Keratinocyte (primary cell): ENCODE measurements around the gene THAP11. TPM values are rescaled to one million over a fixed set of nuclear protein-coding genes. Genes with fewer than 3 reads are reported as not detected.
A peak's percentile ranks its signal among the peaks of the same experiment; 100 is the strongest.

ENCODE experiments used
- DNase-seq: peaks from one replicate; pipeline ENCODE4 v3.0.0-alpha.2; 2011; ENCODE audit warnings: low read depth, missing footprints, low spot score
- FAIRE-seq: peaks from 2 replicates; lab custom pipeline; 2011; peaks lifted over from hg19 to GRCh38; lab: Jason Lieb, UNC
- H2AFZ ChIP-seq: 2 replicates; pipeline ENCODE4 v1.6.0; 2012; ENCODE audit warnings: low read length, control low read depth, inconsistent platforms; ENCODE audit not compliant: control insufficient read depth
- H3K27ac ChIP-seq: 2 replicates; pipeline ENCODE4 v1.5.1; 2011; ENCODE audit warnings: low read length; ENCODE audit not compliant: control insufficient read depth, insufficient read depth
- H3K27me3 ChIP-seq: 3 replicates; pipeline ENCODE4 v1.6.0; 2011; ENCODE audit warnings: low read length; ENCODE audit not compliant: control insufficient read depth, insufficient read depth; ENCODE audit errors: extremely low read depth
- H3K36me3 ChIP-seq, 2 experiments: 2 replicates in 1 of 2; 3 replicates in 1 of 2; pipeline ENCODE4 v1.5.1; 2011; ENCODE audit warnings: low read length in 2 of 2, mild to moderate bottlenecking in 1 of 2; ENCODE audit not compliant: control insufficient read depth in 2 of 2, insufficient read depth in 2 of 2; ENCODE audit errors: extremely low read depth in 1 of 2
- H3K4me1 ChIP-seq: 3 replicates; pipeline ENCODE4 v1.5.1; 2011; ENCODE audit warnings: low read length; ENCODE audit not compliant: control insufficient read depth, insufficient read depth; ENCODE audit errors: extremely low read depth
- H3K4me2 ChIP-seq: 3 replicates; pipeline ENCODE4 v1.6.0; 2011; ENCODE audit warnings: low read depth, low read length; ENCODE audit not compliant: control insufficient read depth, insufficient read depth; ENCODE audit errors: extremely low read depth
- H3K4me3 ChIP-seq, 3 experiments: fragments of 200-600 bp in 1 of 3; sonication (generic) in 1 of 3; 2 replicates in 2 of 3; 3 replicates in 1 of 3; pipeline ENCODE4 v1.5.1; 2011 to 2016; ENCODE audit warnings: low read length in 3 of 3, mild to moderate bottlenecking in 3 of 3, control low read depth in 2 of 3, inconsistent platforms in 1 of 3, low read depth in 1 of 3, mixed read lengths in 1 of 3, mixed run types in 1 of 3, moderate library complexity in 1 of 3; ENCODE audit not compliant: control insufficient read depth in 2 of 3, insufficient read depth in 2 of 3; ENCODE audit errors: extremely low read depth in 1 of 3
- H3K79me2 ChIP-seq: 2 replicates; pipeline ENCODE4 v1.6.0; 2012; ENCODE audit warnings: low read length; ENCODE audit not compliant: control insufficient read depth, insufficient read depth
- H3K9ac ChIP-seq: 3 replicates; pipeline ENCODE4 v1.6.0; 2011; ENCODE audit warnings: low read length; ENCODE audit not compliant: control insufficient read depth, insufficient read depth; ENCODE audit errors: extremely low read depth
- H3K9me1 ChIP-seq: 3 replicates; pipeline ENCODE4 v1.6.0; 2011; ENCODE audit warnings: low read length; ENCODE audit not compliant: control insufficient read depth, insufficient read depth; ENCODE audit errors: extremely low read depth
- H3K9me3 ChIP-seq: 2 replicates; pipeline ENCODE4 v1.5.1; 2012; ENCODE audit warnings: low read depth, low read length; ENCODE audit not compliant: control insufficient read depth
- H4K20me1 ChIP-seq: 3 replicates; pipeline ENCODE4 v1.6.0; 2011; ENCODE audit warnings: low read length; ENCODE audit not compliant: control insufficient read depth, insufficient read depth; ENCODE audit errors: extremely low read depth
- EZH2 ChIP-seq: IDR thresholded peaks from one replicate; pipeline ENCODE4 v1.6.1; 2012; ENCODE audit warnings: inconsistent platforms, mild to moderate bottlenecking, low read length, moderate library complexity
- dilution Hi-C: fragments of 300-500 bp; cut with MboI; formaldehyde crosslinking; loops from one replicate; pipeline ENCODE4 v1.7.0; 2020; ENCODE audit warnings: low sequenced_read_pairs; ENCODE audit not compliant: extremely low pct_ligation_motif_present
- polyA plus RNA-seq, 5 experiments: library from polyadenylated mRNA; depleted of rRNA in 3 of 5; stranded (reverse) in 3 of 5; stranded (forward) in 1 of 5; unstranded in 1 of 5; fragments of >200 nt; gene quantifications; 1 replicate in 1 of 5; 2 replicates in 3 of 5; 3 replicates in 1 of 5; pipeline versions ENCODE4 v1.2.1 to v1.2.3, GENCODE V29; 2011 to 2012; ENCODE audit warnings: missing spikeins in 2 of 5, low read depth in 1 of 5, low replicate concordance in 1 of 5
- TF ChIP-seq, protein P1 (sequence below), 3 experiments: IDR thresholded peaks in 1 of 3; conservative IDR thresholded peaks in 1 of 3; optimal IDR thresholded peaks in 1 of 3; 2 replicates in 2 of 3; 3 replicates in 1 of 3; pipeline versions ENCODE3 to v1.5.1; 2011; ENCODE audit warnings: low read length in 3 of 3, mild to moderate bottlenecking in 3 of 3, moderate library complexity in 2 of 3, control low read depth in 1 of 3, inconsistent platforms in 1 of 3; ENCODE audit not compliant: insufficient read depth in 2 of 3; ENCODE audit errors: extremely low read depth in 1 of 3

The THAP11 gene
- polyA plus RNA-seq, 1 donor (not counting 4 experiments of a cell fraction or from before 2014, with no cell fraction given): 11.8 TPM

DNA sequence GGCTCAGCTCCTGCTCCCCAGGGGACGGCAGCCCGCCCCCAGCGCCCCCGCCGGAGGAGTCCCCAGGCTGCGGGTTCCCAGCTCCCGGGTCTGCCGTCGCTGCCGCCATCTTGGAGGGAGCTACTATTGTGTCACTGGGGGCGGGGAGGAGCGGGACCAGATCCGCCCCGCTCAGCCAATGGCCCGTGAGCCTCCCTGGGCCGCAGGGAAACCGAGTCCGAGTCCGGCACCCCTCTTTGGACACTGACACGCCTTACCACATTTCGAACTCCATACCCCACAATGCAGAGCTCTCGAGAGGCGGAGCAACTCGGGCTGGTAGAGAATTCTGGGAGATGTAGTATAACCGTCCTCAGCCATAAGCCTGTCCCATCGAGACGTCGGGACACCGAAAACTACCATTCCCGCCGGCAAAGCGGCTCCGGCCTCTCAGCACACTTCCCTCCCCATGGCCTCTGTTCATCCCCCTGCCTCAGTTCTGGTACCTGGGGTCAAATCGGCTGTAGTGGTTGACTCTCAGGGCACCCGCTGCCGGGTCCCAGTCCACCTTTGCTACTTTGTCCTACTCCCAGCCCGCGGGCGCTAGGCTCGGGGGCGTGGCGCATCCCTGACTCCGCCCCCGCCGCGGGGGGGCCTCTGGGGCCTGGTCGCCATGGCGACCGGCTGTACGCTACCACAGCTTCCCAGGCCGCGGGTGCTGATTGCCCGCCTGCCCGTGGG is 35.5 kb upstream of the THAP11 start, which contains the start of the genes RANBP10 and TSNAXIP1:
Gene RANBP10 (minus strand): TSS at position 133 of the 720 bp plus-strand sequence. CDS start 24 bp downstream, at position 109.
Gene TSNAXIP1 (plus strand): TSS at position 462 of the 720 bp plus-strand sequence. CDS start 261 bp downstream, outside the sequence.
- peaks cover 0 to 4% of the 10 kb centered on the region in 2 experiments for H3K36me3 ChIP-seq
- H3K27me3 ChIP-seq: no peaks in the 10 kb centered on the region
- no peaks in the 10 kb centered on the region for H4K20me1 ChIP-seq
- H2AFZ ChIP-seq: peak within 1 kb of the TSS; percentile 97
- H3K4me3 ChIP-seq: peak within 1 kb of the TSS; percentile 62 to 96 (median 94)
- H3K79me2 ChIP-seq: peaks cover 21% of the 10 kb centered on the region
- H3K9ac ChIP-seq: peak within 1 kb of the TSS; percentile 92
- peaks cover 2% of the 10 kb centered on the region for H3K9me1 ChIP-seq
- peaks cover 10% of the 10 kb centered on the region for H3K4me1 ChIP-seq
- peak; percentile 97 for DNase-seq
- dilution Hi-C loops: no loop called here
- peak; percentile 84 for FAIRE-seq
- H3K4me2 ChIP-seq: peak within 1 kb of the TSS; percentile 99
- H3K9me3 ChIP-seq: no peaks in the 10 kb centered on the region
- H3K27ac ChIP-seq: peak within 1 kb of the TSS; percentile 80
- TF ChIP-seq, protein P1, sequence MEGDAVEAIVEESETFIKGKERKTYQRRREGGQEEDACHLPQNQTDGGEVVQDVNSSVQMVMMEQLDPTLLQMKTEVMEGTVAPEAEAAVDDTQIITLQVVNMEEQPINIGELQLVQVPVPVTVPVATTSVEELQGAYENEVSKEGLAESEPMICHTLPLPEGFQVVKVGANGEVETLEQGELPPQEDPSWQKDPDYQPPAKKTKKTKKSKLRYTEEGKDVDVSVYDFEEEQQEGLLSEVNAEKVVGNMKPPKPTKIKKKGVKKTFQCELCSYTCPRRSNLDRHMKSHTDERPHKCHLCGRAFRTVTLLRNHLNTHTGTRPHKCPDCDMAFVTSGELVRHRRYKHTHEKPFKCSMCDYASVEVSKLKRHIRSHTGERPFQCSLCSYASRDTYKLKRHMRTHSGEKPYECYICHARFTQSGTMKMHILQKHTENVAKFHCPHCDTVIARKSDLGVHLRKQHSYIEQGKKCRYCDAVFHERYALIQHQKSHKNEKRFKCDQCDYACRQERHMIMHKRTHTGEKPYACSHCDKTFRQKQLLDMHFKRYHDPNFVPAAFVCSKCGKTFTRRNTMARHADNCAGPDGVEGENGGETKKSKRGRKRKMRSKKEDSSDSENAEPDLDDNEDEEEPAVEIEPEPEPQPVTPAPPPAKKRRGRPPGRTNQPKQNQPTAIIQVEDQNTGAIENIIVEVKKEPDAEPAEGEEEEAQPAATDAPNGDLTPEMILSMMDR (optimal IDR thresholded peaks at IDR 0.05 in 1 of 3, IDR thresholded peaks at IDR 0.05 in 1 of 3, conservative IDR thresholded peaks at IDR 0.05 in 1 of 3; ENCODE audit: extremely low read depth in 1 of 3, insufficient read depth in 2 of 3, low read length in 3 of 3): no peak
- TF ChIP-seq EZH2: no peak

DNA sequence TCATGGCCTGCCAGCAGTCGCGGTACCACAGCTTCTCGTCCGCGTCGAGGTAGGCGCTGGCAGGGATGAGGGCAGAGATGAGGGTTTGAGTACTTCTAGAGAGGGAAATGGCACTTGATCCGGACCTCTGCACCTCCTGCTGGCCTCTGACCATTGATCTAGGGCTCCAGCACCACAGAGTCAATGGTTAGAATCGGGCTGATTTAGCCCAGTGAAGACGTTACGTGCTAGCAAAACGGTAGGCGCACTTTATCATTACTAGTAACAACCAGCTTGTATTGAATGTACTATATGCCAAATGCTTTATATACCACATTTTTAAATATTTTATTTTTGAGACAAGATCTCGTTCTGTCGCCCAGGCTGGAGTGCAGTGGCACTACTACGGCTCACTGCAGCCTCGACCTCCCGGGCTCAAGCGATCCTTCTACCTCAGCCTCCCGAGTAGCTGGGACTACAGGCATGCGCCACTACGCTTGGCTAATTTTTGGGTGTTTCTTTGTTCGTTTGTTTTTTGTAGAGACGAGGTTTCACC is 34.9 kb upstream of the THAP11 start:
- H3K27ac ChIP-seq: peak overlapping the region; percentile 68
- peaks cover 10% of the 10 kb centered on the region for H3K4me1 ChIP-seq
- dilution Hi-C loops: no loop called here
- no peaks in the 10 kb centered on the region for H3K9me3 ChIP-seq
- H2AFZ ChIP-seq: peak overlapping the region; percentile 97
- DNase-seq (no peak), FAIRE-seq (no peak)
- H3K9me1 ChIP-seq: peaks cover 2% of the 10 kb centered on the region
- peak overlapping the region; percentile 62 to 96 (median 81) for H3K4me3 ChIP-seq
- no peaks in the 10 kb centered on the region for H3K27me3 ChIP-seq
- no peaks in the 10 kb centered on the region for H4K20me1 ChIP-seq
- peak overlapping the region; percentile 79 for H3K9ac ChIP-seq
- peak overlapping the region; percentile 70 for H3K4me2 ChIP-seq
- peaks cover 0 to 4% of the 10 kb centered on the region in 2 experiments for H3K36me3 ChIP-seq
- TF ChIP-seq, protein P1 (optimal IDR thresholded peaks at IDR 0.05 in 1 of 3, IDR thresholded peaks at IDR 0.05 in 1 of 3, conservative IDR thresholded peaks at IDR 0.05 in 1 of 3; ENCODE audit: extremely low read depth in 1 of 3, insufficient read depth in 2 of 3, low read length in 3 of 3): no peak
- no peak for TF ChIP-seq EZH2
- H3K79me2 ChIP-seq: peaks cover 19% of the 10 kb centered on the region
